ENCODE results near the gene CARMIL1.

CARMIL1 gene

DNA sequence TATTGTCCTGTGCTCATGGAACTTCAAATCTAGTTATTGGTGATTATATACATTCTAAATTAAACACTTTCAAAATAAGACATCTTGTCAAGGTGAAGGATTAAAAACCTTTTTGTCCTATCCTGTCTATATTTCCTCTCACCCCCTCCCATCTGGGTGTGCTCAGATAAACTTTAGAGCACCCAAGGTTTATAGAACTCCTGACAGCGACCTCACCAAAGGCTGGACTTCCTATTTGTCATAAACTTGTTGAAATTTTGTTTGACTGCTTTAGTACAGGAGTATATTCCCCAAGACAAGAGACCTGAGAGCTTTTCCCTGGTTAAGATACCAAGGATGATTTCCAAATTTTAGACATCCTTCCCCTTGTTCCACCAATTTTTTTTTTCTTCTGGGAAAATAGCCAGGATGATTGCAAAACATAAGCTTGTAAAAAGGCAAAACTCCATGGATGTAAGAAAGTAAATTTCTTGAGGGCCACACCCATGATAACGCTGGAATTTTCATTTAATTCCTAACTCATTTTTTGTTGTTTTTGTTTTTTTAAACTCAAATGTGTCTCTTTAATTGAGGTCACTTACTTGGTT is 33.0 kb downstream of the CARMIL1 start:
- no peak for DNase-seq

DNA sequence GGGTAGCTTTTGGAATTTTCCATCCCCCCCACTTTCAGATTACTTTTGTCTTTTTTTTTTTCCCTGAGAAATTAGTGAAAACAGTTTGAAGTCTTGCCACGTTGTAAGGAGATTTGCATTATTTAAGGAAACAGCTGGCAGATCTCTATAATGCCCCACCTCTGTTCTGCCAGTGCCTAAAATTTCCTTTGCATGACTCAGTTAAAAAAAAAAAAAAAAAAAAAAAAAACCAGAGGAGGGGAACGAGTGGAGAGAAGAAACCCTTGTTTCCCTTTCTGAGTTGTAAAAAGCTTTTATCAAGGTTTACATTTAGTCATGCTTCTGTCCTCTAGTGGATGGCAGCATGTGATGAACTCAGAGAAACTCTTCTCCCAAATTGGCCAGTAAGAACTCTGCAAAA is 33.5 kb downstream of the CARMIL1 start:
- DNase-seq, result no peak

DNA sequence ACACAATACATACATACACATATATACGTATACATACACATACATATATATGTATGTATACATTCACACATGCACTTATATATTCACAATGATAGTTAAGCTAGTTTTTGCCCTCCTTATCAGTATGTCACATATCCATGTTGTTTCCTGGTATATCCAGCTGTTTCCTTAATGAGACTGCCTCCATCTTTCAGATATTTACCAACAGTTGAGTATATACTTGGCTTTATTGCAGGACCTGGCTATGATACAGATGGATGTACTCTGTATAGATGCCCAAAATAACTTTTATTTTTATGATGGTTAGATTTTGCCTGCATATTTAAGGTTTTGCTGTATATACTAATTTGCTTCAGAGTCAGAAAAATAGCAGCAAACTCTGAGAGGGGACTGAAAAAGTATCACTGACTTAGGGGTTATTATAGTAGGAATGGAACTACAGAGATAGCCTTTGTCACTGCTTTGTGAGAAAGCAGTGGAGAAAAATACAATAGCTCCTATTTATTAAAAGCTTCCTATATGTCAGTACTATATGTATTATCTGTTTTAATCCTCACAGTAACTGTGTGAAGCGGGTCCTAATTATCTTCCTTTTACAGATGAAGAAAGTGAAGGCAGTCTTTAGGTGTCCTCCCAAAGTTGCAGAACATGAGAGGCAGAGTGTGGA is 35.5 kb downstream of the CARMIL1 start:
- DNase-seq, result no peak

DNA sequence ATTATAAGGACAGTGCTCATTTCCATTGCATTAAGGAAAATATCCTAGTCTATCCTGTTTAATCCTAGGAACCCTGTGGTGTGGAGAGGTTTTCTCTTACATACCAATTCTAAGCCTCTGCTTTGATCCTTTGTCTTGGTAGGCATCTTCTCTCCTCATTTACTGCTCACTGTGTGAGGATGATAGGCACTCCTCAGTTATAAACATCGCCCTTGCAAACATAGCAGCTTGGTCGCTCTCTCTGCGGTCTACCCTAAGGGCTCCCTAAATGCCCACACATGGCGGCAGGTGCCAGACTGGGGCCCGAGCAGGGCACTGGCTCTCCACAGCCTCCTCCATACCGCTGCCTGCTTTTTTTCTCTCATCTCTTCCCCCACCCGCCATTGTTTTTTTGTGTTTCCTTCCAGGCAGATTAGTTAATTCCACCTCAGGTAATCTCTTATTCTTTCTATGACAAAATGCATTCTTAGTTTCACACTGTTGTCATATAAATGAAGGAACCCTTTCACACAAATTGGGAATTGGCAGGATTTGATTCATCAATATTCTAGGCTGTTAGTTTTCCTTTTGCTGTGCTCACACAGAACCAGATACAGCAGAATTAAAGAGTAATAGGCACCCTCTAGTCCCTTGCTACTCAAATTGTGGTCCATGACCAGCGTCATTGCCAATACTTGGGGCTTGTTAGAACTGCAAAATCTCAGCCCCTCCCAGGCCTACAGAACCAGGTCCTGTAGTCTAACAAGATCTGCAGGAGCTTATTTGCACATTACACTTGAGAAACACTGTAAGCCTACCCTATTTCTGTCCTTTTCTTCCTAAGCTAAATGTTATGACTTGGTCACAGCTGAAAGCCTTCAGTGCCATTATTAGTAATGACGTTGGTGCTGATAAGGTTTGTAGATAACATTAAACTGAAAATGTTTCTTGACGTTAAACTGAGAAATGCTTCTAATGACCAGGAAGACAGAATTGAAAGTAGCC is 36.3 kb downstream of the CARMIL1 start:
- no peak for DNase-seq

DNA sequence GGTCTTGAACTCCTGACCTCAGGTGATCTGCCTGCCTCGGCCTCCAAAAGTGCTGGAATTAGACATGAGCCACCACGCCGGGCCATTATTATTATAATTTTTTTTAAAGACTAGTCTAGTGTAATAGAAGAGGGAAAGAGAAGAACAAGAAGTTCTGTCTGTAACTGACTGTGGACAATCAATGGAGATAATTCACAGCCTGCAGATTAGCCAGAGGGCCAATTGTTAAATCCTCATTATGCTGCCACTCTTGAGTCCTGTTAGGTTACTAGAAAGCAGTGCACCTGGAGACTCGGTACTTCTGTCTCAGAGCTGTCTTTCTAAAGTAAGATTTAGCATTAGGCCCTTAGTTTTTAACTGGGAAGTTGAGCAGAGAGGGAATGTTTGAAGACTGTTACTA is 37.5 kb downstream of the CARMIL1 start:
- no peak for DNase-seq

DNA sequence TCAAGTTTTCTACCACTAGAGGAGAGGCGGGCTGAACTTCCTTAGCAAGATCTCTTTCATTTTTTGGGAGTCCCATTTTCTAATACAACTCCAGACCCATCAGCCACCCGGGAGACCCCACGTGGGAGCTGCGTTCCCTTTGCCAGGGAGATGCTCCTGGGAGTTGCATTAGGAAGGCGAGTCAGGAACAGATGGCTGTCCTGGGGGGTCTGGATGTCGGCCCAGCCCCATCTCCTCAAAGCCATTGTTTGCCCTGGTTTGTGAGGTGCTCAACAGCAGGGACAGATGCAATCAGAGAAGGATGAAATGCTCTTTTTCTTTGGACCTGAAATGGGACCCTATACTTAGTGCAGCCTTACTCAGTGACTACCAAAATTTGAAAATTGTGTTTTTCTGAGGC is 39.4 kb downstream of the CARMIL1 start:
- no peak for DNase-seq

DNA sequence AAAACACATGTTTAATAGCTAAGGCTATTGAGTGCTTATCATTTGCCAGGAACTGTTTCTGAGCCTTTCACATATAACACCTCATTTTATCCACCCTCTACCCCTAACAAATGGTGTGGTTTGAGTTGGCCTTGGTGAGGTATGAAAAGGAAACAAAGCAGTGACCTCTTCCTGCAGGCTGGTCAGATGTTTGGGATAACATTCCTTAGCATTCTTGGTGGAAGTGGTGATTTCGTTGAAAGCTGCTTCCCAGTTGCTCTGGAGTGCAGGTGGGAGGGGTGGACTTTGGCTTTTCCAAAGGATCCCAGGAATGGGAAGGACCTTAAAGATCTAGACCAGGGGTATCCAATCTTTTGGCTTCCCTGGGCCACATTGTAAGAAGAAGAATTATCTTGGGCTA is 41.3 kb downstream of the CARMIL1 start:
- DNase-seq, result no peak

DNA sequence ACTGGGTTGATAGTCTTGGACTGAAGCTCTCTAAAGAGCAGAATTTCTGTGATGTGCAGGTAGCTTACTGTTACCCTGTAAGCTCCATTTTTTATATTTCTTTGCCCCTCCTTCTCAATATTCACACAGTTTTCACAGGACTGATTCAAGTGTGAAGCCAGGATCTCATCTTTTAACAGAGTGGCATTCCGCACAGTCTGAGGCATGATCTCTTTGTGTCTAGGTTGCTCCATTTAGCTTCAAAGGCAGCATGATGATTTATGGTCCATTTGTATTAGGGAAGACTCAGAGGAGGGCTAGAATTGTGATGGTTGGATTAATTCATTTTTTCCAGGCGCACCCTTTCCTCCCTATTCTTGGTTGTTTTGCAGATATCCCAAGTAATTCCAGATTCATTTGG is 43.5 kb downstream of the CARMIL1 start:
- no peak for DNase-seq

DNA sequence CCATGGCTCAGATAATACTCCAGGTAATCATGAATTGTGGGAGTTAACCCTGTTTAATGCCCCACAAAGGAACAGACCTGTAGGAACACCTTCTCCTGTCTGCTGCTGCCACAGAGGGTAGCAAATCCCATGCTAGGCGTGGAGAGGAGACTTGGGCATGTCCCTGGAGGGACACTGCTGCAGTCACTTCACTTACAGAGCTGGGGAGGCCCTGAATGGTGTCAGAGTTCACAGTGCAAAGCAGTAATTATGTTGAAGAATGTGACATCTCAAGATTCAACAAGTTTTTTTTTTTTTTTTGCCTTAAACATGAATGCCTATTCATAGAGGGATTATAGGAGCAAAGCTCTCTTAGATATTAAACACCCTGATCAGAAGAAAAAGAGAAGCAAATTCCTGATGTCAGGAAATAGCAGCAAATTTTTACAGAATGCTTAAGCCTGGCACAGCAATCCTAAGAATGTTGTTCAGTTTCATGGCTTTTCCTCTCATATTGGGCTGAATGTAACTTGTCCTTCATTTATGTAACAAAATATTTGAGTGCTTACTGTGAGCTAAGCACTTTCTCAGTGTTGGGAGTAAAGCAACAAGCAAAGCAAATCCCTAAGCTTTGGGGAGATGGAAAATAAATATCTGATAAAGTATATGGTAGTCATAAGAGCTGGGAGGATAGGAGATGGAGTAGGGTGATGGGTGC is 45.0 kb downstream of the CARMIL1 start:
- no peak for DNase-seq

DNA sequence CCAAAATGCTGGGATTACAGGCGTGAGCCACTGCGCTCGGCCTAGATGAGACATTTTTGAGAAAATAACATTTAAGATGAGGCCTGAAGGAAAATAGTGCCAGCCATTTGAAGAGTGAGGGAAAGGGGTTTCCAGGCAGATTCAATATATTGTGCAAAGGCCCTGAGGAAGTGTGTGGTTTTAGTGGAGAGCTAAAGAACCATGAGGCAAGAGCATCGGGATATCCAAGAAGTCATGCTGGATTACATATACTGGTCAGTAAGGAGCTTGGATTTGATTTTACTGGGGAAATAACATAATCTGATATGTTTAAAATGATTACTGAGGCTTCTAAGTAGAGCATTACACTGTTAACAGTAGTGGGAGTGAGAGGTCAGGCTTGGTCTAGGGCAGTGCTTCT is 47.0 kb downstream of the CARMIL1 start:
- no peak for DNase-seq

DNA sequence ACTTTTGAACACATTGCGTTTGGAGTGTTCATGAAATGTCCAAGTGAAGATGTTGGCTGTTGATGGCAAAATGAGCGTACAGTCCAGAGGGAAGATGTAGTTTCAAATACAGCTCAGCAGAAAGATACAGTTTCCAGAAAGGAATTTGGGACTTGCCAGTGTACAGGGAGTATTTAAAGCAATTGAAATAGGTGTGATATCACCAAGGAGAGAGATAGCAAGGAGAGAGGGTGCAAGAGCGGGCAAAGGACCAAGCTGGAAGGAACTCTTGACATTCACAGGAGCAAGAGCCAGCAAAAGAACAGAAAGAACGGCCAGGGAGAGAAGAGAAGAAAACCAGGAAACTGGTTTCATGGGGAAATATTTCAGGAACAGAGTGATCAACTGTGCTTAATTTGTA is 47.8 kb downstream of the CARMIL1 start:
- no peak for DNase-seq

DNA sequence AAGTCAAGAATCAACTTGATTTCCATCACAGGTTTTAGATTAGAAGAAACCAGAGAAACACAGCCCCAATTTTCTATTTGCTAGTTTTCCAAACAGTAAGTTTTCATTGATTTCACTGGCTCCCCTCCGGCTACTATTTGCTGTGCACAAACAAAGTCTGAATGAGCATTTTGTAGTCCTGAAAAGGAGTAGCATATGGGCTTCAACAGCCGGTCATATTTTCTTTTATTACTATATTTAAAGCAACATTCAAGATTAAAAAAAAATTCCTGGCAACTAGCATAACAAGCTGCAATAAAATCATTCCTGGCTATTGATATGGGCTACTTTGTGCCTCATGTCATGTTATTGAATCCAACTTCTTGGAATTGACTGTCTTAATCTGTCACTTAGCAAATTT is 48.3 kb downstream of the CARMIL1 start:
- DNase-seq, result no peak

DNA sequence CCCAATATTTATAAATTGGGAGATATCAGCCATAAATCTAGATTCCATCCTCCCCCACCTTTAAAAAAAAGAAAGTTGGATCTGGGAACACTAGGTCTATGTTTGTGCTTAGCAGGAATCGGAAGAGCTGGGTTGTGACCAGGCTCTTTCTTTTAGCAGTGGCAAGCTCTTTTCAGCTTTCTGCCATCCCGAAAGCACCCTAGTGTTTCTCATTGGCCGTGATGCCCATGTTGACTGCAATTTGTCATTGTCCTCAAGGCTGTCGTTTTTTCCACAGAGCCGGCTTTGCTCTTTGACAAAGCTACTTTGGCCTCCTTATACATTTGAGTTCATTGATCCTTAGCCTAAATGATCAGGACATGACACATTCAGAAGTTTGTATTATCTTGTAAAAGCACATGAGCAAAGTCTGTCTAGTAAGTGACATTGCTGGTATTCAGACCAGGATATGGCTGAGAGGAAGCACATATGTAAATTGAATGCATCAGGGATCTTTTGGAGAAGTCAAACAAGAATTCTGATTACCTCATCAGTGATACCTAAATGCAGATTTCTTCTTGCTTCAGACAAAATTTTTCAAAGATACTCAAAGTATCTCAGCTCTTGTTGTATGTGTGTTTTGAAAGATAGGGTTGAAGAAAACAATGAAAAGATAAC is 50.1 kb downstream of the CARMIL1 start:
- DNase-seq, result no peak

DNA sequence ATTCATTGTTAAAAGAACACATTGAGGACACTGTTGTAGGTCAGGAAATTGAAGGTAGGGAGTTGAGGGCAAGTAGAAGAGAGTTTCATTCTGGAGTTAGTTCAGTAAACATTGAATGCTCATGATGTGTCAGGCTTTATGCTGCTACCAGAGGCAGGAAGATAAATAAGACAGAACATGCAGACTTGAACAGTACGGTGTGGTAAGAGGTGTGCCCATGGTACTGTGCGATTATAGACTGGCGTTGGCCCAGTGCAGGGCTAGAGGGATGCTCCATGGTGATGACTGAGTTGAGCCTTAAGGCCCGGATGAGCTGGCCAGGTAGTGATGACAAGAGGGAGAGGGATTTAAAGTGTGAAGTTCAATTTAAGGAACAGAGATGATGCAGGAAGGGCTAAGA is 50.8 kb downstream of the CARMIL1 start:
- no peak for DNase-seq

DNA sequence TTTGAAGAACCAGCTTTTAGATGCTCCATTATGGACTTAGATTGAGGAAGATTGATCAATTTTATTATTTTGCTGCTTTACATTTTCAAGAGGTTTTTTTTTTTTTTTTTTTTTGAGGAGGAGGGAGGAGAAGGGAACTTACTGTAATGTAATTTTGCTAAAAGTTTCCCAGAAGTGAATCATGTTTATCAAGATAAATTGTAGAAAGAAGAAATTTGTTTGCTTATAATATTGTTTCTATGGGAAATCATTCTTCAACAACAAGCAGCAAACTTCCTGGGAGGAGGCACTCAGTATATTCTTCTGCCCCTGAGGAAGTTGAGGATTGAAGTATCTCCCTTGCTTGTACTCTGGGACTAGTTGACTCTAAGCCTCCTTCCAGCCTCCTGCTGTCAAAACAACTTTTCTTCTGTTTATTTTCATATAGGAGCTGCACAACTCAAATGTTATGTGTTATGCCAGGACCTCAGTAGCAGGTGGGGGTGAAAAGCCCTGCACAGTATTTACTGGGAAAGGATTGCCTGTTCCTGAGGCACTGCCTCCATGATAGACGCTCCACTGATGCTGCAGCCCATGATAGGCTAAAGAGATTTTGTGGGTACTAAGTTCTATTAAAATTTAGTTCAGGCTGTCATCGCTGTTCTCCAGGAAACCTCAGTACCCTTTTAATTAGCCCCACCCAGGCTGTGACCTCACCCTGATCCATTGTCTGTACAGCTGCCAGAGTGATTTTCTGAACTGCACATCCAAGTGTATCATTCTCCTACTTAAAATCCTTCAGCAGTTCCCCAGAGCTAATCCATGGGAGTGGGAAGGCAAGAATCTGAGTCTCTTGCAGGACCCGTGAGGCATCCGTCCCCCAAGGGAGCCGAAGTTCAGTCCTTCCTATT is 51.9 kb downstream of the CARMIL1 start:
- DNase-seq, result no peak

DNA sequence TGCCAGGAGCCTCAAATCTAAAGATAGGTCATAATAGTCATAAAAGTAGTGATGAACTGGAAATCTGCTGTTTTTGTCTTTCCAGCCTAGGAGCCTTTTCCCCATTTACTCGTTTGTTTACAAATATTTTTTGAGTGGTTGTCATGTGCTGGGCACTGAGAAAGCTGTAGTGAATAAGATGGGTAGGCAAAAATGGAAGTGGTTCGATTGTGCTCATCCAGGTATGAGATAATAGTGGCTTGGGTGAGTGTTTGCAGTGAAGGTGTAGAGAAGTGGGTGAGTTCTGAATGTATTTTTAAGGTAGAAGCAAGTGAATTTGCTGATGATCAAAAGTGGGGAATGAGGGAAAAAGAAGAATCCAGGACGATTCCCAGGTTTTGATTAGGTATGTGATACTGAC is 53.0 kb downstream of the CARMIL1 start:
- DNase-seq, result no peak

DNA sequence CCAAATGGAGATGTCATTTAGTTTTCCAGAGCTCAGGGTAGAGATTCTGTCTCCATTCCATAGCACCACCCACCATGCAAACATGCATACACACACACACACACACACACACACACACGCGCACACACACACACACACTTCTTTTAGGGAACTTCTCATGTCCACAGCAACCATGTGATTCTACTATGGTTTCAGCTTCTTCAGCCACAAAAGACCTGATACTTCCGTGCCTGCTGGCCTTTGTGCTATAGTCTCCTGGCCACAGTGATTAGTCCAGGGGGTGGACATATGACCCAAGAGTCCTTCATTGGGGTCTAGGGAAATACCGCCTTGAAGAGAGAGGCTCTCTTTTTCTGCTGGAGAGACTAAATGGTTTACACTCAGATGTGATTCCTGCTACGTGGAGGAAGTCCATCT is 53.5 kb downstream of the CARMIL1 start:
- no peak for DNase-seq

DNA sequence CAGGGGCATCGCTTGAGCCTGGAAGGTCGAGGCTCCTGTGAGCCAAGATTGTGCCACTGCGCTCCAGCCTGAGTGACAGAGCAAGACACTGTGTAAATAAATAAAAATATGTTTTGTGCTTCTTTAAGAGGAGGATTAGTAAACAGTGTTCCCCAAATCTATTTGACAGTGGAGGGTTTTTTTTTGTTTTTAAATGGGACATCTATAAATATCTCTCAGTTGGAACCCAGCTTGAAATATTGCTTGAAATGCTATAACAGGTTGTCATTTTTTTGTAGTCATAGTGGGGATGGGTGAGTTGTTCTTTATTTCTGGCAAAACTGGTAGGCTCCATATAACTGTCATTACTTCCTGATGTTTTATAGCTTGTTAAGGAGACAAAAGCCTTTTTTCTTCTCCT is 54.3 kb downstream of the CARMIL1 start:
- no peak for DNase-seq

DNA sequence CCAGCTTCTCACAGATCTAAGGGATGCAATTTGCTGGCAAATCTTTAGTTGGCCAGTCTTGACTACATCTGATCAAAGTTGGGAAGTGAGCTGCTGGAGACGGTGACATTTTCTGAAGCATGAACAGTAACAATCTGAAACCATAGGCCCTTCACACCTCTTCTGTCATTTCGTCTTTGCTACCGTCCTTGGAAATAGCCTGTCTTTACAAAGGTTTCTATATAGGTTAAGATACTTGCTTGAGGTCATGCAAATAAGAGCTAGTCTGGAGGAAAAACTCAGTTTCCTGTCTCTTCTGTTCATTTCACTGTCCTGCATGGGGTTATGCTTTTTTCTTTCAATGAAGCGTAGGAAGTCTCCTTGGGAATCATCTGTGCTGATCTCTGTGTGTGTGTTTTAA is 55.6 kb downstream of the CARMIL1 start:
- DNase-seq, result no peak

DNA sequence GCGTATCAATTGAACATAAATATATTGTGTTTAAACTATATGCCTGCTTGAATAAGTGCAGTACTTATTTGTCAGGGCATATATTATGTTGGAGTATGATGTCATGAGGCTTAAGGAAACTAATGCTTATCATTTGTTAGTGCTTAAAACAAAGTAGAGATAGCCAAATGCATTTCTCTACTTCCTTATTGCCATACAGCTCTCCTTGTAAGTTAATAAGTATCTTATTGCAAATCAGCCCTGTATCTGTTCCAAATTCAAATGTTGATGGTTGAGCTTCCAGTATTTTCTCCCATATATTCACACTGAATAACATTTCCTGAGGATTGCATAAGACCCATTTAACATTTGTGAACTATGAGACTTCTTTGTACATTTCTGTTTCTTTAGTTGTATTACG is 57.8 kb downstream of the CARMIL1 start:
- DNase-seq, result no peak

DNA sequence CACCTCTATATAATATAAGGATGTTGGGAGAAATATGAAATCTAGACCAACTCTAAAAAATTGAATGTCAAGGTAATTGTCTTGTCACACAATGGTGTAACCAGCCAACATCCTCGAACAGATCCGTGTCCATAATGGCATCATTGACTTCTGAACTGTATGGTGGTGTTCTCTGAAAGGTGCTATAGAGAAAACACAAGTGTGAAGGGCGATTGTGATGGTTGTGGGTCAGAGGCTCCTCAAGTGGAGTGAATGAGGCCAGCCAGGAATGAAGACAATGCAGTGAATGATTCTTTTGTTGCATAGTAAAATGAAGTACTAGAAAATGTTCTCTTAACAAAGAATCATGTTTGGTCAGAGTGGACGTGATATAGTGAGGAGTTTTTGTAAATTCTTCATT is 58.3 kb downstream of the CARMIL1 start:
- DNase-seq, result no peak
